ENCODE measurements around the gene CPSF7. TPM values are rescaled to one million over a fixed set of nuclear protein-coding genes. Genes with fewer than 3 reads are reported as not detected.

The CPSF7 gene
- total RNA-seq, 1 donor = 33.2 TPM

GRCh38 chr11:61411589-61411988 is 18.2 kb downstream of the CPSF7 start:
- TF ChIP-seq CTCF (IDR thresholded peaks at IDR 0.05; ENCODE audit: insufficient read depth, low read depth, low read length) = no peak

GRCh38 chr11:61406991-61407728 is 22.6 kb downstream of the CPSF7 start:
- no peak for TF ChIP-seq CTCF (IDR thresholded peaks at IDR 0.05; ENCODE audit: insufficient read depth, low read depth, low read length)
- DNase-seq (ENCODE audit: low read depth) = no peak
- no peak overlapping the region for H3K4me3 ChIP-seq (ENCODE audit: low read depth, low read length)

More at GRCh38 chr11:61411589-61411988, 18.2 kb downstream of the CPSF7 start:
- H3K4me3 ChIP-seq (ENCODE audit: low read depth, low read length) = no peak overlapping the region
- no peak for DNase-seq (ENCODE audit: low read depth)

- no peak for DNase-seq (ENCODE audit: low read depth)
- no peak for TF ChIP-seq CTCF (IDR thresholded peaks at IDR 0.05; ENCODE audit: insufficient read depth, low read depth, low read length)
- H3K4me3 ChIP-seq (ENCODE audit: low read depth, low read length) = no peak overlapping the region
These were observed 23.7 kb downstream of the CPSF7 start for GRCh38 chr11:61406067-61406466.

GRCh38 chr11:61404641-61405040 is 25.1 kb downstream of the CPSF7 start:
- no peak for TF ChIP-seq CTCF (IDR thresholded peaks at IDR 0.05; ENCODE audit: insufficient read depth, low read depth, low read length)
- H3K4me3 ChIP-seq (ENCODE audit: low read depth, low read length) = no peak overlapping the region
- DNase-seq (ENCODE audit: low read depth) = no peak

- TF ChIP-seq CTCF (IDR thresholded peaks at IDR 0.05; ENCODE audit: insufficient read depth, low read depth, low read length) = no peak
- DNase-seq (ENCODE audit: low read depth) = no peak
- no peak overlapping the region for H3K4me3 ChIP-seq (ENCODE audit: low read depth, low read length)
These were observed 25.7 kb downstream of the CPSF7 start for GRCh38 chr11:61404103-61404502.

GRCh38 chr11:61403658-61404057 is 26.1 kb downstream of the CPSF7 start:
- TF ChIP-seq CTCF (IDR thresholded peaks at IDR 0.05; ENCODE audit: insufficient read depth, low read depth, low read length) = no peak
- no peak for DNase-seq (ENCODE audit: low read depth)
- H3K4me3 ChIP-seq (ENCODE audit: low read depth, low read length) = no peak overlapping the region

- H3K4me3 ChIP-seq (ENCODE audit: low read depth, low read length) = no peak overlapping the region
- no peak for DNase-seq (ENCODE audit: low read depth)
- TF ChIP-seq CTCF (IDR thresholded peaks at IDR 0.05; ENCODE audit: insufficient read depth, low read depth, low read length) = no peak
These were observed 28.2 kb downstream of the CPSF7 start for GRCh38 chr11:61401573-61401972.
